Measurements from ENCODE around the gene CRK.
"Not testable (repeated sequence)": the region's sequence is repeated elsewhere in the genome, so short reads cannot be mapped to it uniquely, and the experiment has no call there.

Gene CRK

GRCh38 chr17:1387490-1388227 lies 68.4 kb downstream of the CRK start:
- DNase-seq (ENCODE audit: low spot score) = not testable (repeated sequence)

GRCh38 chr17:1386675-1387190 lies 69.3 kb downstream of the CRK start:
- DNase-seq (ENCODE audit: low spot score) = not testable (repeated sequence)

- DNase-seq (ENCODE audit: low spot score) = no peak
Observed at GRCh38 chr17:1386265-1386664, 69.8 kb downstream of the CRK start.

DNA sequence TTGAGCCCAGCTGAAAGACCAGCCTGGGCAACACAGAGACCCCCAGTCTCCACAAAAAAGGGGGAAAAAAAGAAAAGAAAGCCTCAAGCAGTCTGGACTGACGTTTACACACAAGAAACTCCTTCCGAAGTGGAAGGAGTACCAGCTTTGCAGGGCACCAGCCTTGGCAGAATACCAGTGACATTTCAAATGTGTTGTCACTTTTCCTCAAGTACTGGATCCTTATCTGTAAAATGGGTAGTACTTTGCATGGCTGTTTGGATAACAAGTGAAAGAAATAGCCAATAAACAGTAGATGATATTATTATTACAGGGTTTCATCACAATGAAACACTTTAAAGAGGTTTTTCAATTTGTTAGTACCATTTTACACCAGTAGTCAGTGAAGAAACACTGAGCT lies 70.2 kb downstream of the CRK start:
- no peak for DNase-seq (ENCODE audit: low spot score)

- no peak for DNase-seq (ENCODE audit: low spot score)
Observed at GRCh38 chr17:1384905-1385435, 71.1 kb downstream of the CRK start.

- no peak for DNase-seq (ENCODE audit: low spot score)
Observed at GRCh38 chr17:1379930-1380313, 76.1 kb downstream of the CRK start.

- DNase-seq (ENCODE audit: low spot score) = no peak
Observed at GRCh38 chr17:1379208-1379929, 76.7 kb downstream of the CRK start.

- DNase-seq (ENCODE audit: low spot score) = not testable (repeated sequence)
Observed at GRCh38 chr17:1378476-1378860, 77.6 kb downstream of the CRK start.

- DNase-seq (ENCODE audit: low spot score) = no peak
Observed at GRCh38 chr17:1377334-1377733, 78.7 kb downstream of the CRK start.

GRCh38 chr17:1376061-1376460 lies 80.0 kb downstream of the CRK start:
- no peak for DNase-seq (ENCODE audit: low spot score)

GRCh38 chr17:1375615-1376014 lies 80.4 kb downstream of the CRK start:
- DNase-seq (ENCODE audit: low spot score) = no peak

GRCh38 chr17:1374431-1375177 lies 81.4 kb downstream of the CRK start:
- no peak for DNase-seq (ENCODE audit: low spot score)

- DNase-seq (ENCODE audit: low spot score) = no peak
Observed at GRCh38 chr17:1373707-1374237, 82.3 kb downstream of the CRK start.

DNA sequence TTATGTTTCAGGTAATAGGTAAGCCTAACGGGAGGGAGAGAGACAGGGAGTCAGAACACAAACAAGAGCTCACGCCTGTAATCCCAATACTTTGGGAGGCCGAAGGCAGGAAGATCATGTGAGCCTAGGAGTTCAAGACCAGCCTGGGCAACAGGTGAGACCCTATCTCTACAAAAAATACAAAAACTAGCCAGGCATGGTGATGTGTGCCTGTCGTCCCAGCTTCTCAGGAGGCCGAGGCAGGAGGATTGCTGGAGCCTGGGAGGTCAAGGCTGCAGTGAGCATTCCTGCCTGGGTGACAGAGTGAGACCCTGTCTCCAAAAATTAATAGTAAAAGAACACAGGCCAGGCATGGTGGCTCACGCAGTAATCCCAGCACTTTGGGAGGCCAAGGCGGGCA lies 83.4 kb downstream of the CRK start:
- no peak for DNase-seq (ENCODE audit: low spot score)

DNA sequence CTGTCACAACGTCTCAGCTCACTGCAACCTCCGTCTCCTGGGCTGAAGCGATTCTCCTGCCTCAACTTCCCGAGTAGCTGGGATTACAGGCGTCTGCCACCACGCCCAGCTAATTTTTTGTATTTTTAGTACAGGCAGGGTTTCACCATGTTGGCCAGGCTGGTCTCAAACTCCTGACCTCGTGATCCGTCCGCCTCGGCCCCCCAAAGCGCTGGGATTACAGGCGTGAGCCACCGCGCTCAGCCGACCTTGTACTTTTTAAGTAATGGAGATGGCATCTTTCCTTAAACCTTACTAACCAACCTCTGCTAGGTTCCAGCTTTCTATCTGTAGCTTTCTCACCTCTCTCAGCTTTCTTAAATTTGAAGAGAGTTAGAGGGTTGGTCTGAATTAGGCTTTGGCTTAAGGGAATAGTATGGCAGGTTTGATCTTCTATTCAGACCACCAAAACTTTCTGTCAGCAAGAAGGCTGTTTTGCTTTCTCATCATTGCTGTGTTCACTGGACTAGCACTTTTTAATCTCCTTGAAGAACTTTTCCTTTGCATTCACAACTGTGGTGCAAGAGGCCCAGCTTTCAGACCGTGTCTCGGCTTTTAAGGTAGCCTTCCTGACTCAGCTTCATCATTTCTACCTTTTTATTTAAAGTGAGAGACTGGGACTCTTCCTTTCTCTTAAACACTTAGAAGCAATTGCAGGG lies 84.0 kb downstream of the CRK start:
- DNase-seq (ENCODE audit: low spot score) = no peak

All from COLO829 (cell line).